Measurements from ENCODE around the gene SPSB2.

The SPSB2 gene

DNA sequence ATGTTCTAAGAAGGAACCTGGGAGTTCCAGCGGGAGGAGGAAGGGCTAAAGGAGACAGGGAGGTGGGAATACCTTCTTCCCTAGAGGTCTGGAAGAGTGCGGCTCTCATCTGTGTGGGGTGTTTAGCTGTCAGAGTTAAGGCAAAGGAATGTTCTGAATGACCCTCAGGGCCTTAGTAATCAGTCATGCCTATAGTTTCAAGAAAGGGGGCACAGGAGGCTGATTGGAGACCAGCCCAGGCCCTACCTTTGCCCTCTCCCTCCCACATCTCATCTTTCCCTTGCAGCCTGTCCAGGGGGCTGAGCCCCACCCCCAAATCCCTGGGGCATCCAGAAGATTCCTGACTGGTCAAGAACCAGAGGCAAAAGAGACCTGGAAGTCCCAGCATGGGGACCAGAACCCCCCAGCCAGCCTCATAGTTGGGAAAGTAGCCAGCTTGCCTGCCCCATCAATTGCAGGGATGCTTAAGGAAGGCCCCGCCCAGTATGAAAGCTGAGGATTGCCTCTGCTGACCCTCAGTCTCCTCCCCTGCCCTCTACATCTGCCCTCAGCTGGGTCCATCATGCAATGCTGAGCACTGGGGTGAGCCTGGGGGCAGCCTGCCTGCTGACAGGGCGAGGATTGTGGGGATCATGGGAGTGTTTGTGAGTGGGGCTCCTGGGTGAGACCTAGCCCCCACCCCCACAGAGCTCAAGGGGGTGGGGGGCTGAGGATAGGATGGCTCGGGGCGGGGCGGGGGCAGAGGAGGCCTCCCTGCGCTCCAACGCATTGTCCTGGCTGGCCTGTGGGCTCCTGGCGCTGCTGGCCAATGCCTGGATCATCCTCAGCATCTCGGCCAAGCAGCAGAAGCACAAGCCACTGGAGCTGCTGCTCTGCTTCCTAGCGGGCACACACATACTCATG is 49.7 kb downstream of the SPSB2 start:
- no peak for TF ChIP-seq FOXP2 (optimal IDR thresholded peaks at IDR 0.05; ENCODE audit: borderline replicate concordance, extremely low read depth, extremely low read length, insufficient read depth)
- TF ChIP-seq TAF1 (IDR thresholded peaks at IDR 0.05; ENCODE audit: borderline replicate concordance, insufficient read depth, low read length): no peak
- TF ChIP-seq, protein P1, sequence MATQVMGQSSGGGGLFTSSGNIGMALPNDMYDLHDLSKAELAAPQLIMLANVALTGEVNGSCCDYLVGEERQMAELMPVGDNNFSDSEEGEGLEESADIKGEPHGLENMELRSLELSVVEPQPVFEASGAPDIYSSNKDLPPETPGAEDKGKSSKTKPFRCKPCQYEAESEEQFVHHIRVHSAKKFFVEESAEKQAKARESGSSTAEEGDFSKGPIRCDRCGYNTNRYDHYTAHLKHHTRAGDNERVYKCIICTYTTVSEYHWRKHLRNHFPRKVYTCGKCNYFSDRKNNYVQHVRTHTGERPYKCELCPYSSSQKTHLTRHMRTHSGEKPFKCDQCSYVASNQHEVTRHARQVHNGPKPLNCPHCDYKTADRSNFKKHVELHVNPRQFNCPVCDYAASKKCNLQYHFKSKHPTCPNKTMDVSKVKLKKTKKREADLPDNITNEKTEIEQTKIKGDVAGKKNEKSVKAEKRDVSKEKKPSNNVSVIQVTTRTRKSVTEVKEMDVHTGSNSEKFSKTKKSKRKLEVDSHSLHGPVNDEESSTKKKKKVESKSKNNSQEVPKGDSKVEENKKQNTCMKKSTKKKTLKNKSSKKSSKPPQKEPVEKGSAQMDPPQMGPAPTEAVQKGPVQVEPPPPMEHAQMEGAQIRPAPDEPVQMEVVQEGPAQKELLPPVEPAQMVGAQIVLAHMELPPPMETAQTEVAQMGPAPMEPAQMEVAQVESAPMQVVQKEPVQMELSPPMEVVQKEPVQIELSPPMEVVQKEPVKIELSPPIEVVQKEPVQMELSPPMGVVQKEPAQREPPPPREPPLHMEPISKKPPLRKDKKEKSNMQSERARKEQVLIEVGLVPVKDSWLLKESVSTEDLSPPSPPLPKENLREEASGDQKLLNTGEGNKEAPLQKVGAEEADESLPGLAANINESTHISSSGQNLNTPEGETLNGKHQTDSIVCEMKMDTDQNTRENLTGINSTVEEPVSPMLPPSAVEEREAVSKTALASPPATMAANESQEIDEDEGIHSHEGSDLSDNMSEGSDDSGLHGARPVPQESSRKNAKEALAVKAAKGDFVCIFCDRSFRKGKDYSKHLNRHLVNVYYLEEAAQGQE (IDR thresholded peaks at IDR 0.05; ENCODE audit: insufficient read depth in 1 of 2, low read depth in 2 of 2, low read length in 2 of 2): no peak
- TF ChIP-seq POLR2AphosphoS5 (IDR thresholded peaks at IDR 0.05; ENCODE audit: low read depth, low read length): no peak
- no peak for TF ChIP-seq SIN3A (IDR thresholded peaks at IDR 0.05; ENCODE audit: borderline replicate concordance, insufficient read depth, low read length)

- no peak for TF ChIP-seq SIN3A (IDR thresholded peaks at IDR 0.05; ENCODE audit: borderline replicate concordance, insufficient read depth, low read length)
These were observed 50.5 kb downstream of the SPSB2 start for GRCh38 chr12:6822426-6823135.

DNA sequence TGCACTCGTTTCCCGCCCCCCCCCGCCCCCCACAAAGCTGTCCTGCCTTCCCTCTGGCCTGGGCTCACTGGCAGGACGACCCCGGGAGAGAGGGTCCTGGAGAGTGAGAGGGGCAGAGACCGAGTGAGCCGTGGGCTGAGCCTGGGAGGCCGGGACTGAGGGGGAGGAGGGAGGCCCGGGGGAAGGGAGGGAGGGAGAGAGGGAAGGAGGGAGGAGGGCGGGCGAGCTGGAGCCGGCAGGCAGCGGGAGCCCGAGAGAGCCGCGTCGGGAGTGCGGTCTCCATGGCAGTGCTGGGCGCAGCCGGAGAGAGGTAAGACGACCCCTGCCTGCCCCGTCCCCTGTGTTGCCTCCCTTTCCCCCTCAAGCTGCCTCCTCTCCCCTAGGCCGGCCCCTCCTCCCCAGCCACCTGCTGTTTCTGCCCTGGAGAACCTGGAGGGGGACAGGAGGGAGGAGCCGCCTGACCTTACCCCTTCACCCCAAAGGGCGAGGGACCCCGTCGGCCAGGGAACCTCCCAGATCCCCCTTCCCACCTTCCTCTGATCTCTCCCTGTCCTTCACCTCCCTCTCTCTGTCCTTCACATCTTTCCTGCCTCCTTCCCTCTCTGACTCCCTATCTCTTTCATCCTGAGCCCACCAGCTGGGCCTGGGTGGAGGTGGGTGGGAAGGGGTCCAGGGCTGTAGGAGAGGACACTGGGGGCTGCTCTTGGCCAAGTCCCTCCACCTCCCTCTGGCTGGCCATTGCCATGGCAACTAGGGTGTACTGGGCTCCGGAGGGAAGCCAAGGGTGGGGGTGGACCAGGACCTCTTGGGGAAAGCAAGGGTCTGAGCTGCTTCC is 51.3 kb downstream of the SPSB2 start, which contains the start of gene GPR162:
Gene GPR162, plus strand, starts transcription at position 231 of the 835 bp plus-strand sequence. CDS start 2,078 bp downstream, outside the sequence.
- TF ChIP-seq FOXP2 (optimal IDR thresholded peaks at IDR 0.05; ENCODE audit: borderline replicate concordance, extremely low read depth, extremely low read length, insufficient read depth) (no peak), TAF1 (IDR thresholded peaks at IDR 0.05; ENCODE audit: borderline replicate concordance, insufficient read depth, low read length) (no peak), SIN3A (IDR thresholded peaks at IDR 0.05; ENCODE audit: borderline replicate concordance, insufficient read depth, low read length) (no peak), POLR2AphosphoS5 (IDR thresholded peaks at IDR 0.05; ENCODE audit: low read depth, low read length) (no peak)
- TF ChIP-seq, protein P1 (IDR thresholded peaks at IDR 0.05; ENCODE audit: insufficient read depth in 1 of 2, low read depth in 2 of 2, low read length in 2 of 2): no peak
